HEK293 (cell line): ENCODE measurements around the gene KIF17.

Experiments used
- BCL11B ChIP-seq: fragments of 450-650 bp; formaldehyde crosslinking; IDR thresholded peaks from 2 replicates; pipeline ENCODE4 v1.5.1; 2016; ENCODE audit warnings: low read depth, missing biosample characterization, missing genetic modification characterization
- GLIS1 ChIP-seq: fragments of 450-650 bp; formaldehyde crosslinking; IDR thresholded peaks from 2 replicates; pipeline ENCODE4 v1.5.1; 2016; ENCODE audit warnings: missing biosample characterization, missing genetic modification characterization
- GLIS2 ChIP-seq: fragments of 450-650 bp; formaldehyde crosslinking; IDR thresholded peaks from 2 replicates; pipeline ENCODE4 v1.5.1; 2016; ENCODE audit warnings: missing biosample characterization, missing genetic modification characterization
- KLF8 ChIP-seq: fragments of 450-650 bp; formaldehyde crosslinking; IDR thresholded peaks from 2 replicates; pipeline ENCODE4 v1.5.1; 2016; ENCODE audit warnings: missing biosample characterization, missing genetic modification characterization
- MEIS1 ChIP-seq: sonication (generic); formaldehyde crosslinking; IDR thresholded peaks from 2 replicates; pipeline ENCODE4 v1.8.1; 2022; ENCODE audit warnings: missing genetic modification reagents, mild to moderate bottlenecking, borderline replicate concordance
- PATZ1 ChIP-seq: fragments of 450-650 bp; formaldehyde crosslinking; IDR thresholded peaks from 2 replicates; pipeline ENCODE4 v1.5.1; 2016; ENCODE audit warnings: missing biosample characterization, missing genetic modification characterization
- PRDM1 ChIP-seq: fragments of 450-650 bp; formaldehyde crosslinking; IDR thresholded peaks from 2 replicates; pipeline ENCODE4; 2016; ENCODE audit warnings: missing biosample characterization, missing genetic modification characterization
- PRDM4 ChIP-seq: fragments of 450-650 bp; formaldehyde crosslinking; IDR thresholded peaks from 2 replicates; pipeline ENCODE4 v1.5.1; 2017; ENCODE audit warnings: missing biosample characterization, missing genetic modification characterization
- SCRT2 ChIP-seq: fragments of 450-650 bp; formaldehyde crosslinking; IDR thresholded peaks from 2 replicates; pipeline ENCODE4 v1.5.1; 2016; ENCODE audit warnings: missing biosample characterization, missing genetic modification characterization
- SP2 ChIP-seq: fragments of 450-650 bp; formaldehyde crosslinking; IDR thresholded peaks from 2 replicates; pipeline ENCODE4 v1.5.1; 2016; ENCODE audit warnings: missing biosample characterization, missing genetic modification characterization
- SP7 ChIP-seq: fragments of 450-650 bp; formaldehyde crosslinking; IDR thresholded peaks from 2 replicates; pipeline ENCODE4 v1.5.1; 2016; ENCODE audit warnings: missing biosample characterization, missing genetic modification characterization
- TRIM28 ChIP-seq: IDR thresholded peaks from 2 replicates; pipeline ENCODE4 v1.6.1; 2011; ENCODE audit warnings: low read length, control low read depth, borderline replicate concordance
- ZBTB17 ChIP-seq: fragments of 450-650 bp; formaldehyde crosslinking; IDR thresholded peaks from 2 replicates; pipeline ENCODE4 v1.5.1; 2016; ENCODE audit warnings: missing biosample characterization, missing genetic modification characterization
- ZBTB7A ChIP-seq: fragments of 450-650 bp; formaldehyde crosslinking; IDR thresholded peaks from 2 replicates; pipeline ENCODE4 v1.5.1; 2016; ENCODE audit warnings: low read depth, missing biosample characterization, missing genetic modification characterization
- ZEB2 ChIP-seq: fragments of 450-650 bp; formaldehyde crosslinking; IDR thresholded peaks from 2 replicates; pipeline ENCODE4 v1.5.1; 2016; ENCODE audit warnings: missing biosample characterization, missing genetic modification characterization
- ZFP69B ChIP-seq: fragments of 450-650 bp; formaldehyde crosslinking; IDR thresholded peaks from 2 replicates; pipeline ENCODE4 v1.5.1; 2016; ENCODE audit warnings: missing biosample characterization, missing genetic modification characterization
- ZIC2 ChIP-seq: fragments of 450-650 bp; formaldehyde crosslinking; IDR thresholded peaks from 2 replicates; pipeline ENCODE4 v1.5.1; 2016; ENCODE audit warnings: missing biosample characterization, missing genetic modification characterization
- ZNF132 ChIP-seq: fragments of 450-650 bp; formaldehyde crosslinking; IDR thresholded peaks from 2 replicates; pipeline ENCODE4 v1.5.1; 2017; ENCODE audit warnings: missing biosample characterization, missing genetic modification characterization, borderline replicate concordance
- ZNF140 ChIP-seq: fragments of 450-650 bp; formaldehyde crosslinking; IDR thresholded peaks from 2 replicates; pipeline ENCODE4 v1.5.1; 2016; ENCODE audit warnings: missing biosample characterization, missing genetic modification characterization
- ZNF239 ChIP-seq: fragments of 450-650 bp; formaldehyde crosslinking; IDR thresholded peaks from 2 replicates; pipeline ENCODE4 v1.5.1; 2016; ENCODE audit warnings: missing biosample characterization, missing genetic modification characterization
- ZNF350 ChIP-seq: fragments of 450-650 bp; formaldehyde crosslinking; IDR thresholded peaks from 2 replicates; pipeline ENCODE4 v1.5.0; 2017; ENCODE audit warnings: missing biosample characterization, mild to moderate bottlenecking, missing genetic modification characterization
- ZNF366 ChIP-seq: fragments of 450-650 bp; formaldehyde crosslinking; conservative IDR thresholded peaks from 2 replicates; pipeline ENCODE4 v1.5.1; 2016; ENCODE audit warnings: missing biosample characterization, missing genetic modification characterization
- ZNF433 ChIP-seq: fragments of 450-650 bp; formaldehyde crosslinking; IDR thresholded peaks from 2 replicates; pipeline ENCODE4 v1.5.1; 2016; ENCODE audit warnings: missing biosample characterization, missing genetic modification characterization, low read depth
- ZNF558 ChIP-seq: fragments of 450-650 bp; formaldehyde crosslinking; IDR thresholded peaks from 2 replicates; pipeline ENCODE4 v1.5.1; 2016; ENCODE audit warnings: missing biosample characterization, missing genetic modification characterization
- ZNF600 ChIP-seq: fragments of 450-650 bp; formaldehyde crosslinking; IDR thresholded peaks from 2 replicates; pipeline ENCODE4 v1.5.1; 2016; ENCODE audit warnings: missing biosample characterization, missing genetic modification characterization
- ZNF677 ChIP-seq: fragments of 450-650 bp; IDR thresholded peaks from 2 replicates; pipeline ENCODE4 v1.5.0; 2018; ENCODE audit warnings: missing biosample characterization, mild to moderate bottlenecking, missing genetic modification characterization, moderate library complexity
- ZNF792 ChIP-seq: fragments of 450-650 bp; formaldehyde crosslinking; IDR thresholded peaks from 2 replicates; pipeline ENCODE4 v1.5.1; 2016; ENCODE audit warnings: missing biosample characterization, missing genetic modification characterization
- ZSCAN30 ChIP-seq: fragments of 450-650 bp; IDR thresholded peaks from 2 replicates; pipeline ENCODE4 v1.5.1; 2018; ENCODE audit warnings: missing biosample characterization, mild to moderate bottlenecking, missing genetic modification characterization, moderate library complexity
- TF ChIP-seq, protein P1 (sequence below): fragments of 450-650 bp; formaldehyde crosslinking; IDR thresholded peaks from 2 replicates; pipeline ENCODE4 v1.5.1; 2016; ENCODE audit warnings: missing biosample characterization, missing genetic modification characterization
- TF ChIP-seq, protein P2 (sequence below): fragments of 450-650 bp; formaldehyde crosslinking; IDR thresholded peaks from 2 replicates; pipeline ENCODE4 v1.5.1; 2017; ENCODE audit warnings: missing biosample characterization, missing genetic modification characterization
- TF ChIP-seq, protein P3 (sequence below): fragments of 450-650 bp; formaldehyde crosslinking; IDR thresholded peaks from 2 replicates; pipeline ENCODE4 v1.5.1; 2017; ENCODE audit warnings: missing biosample characterization, missing genetic modification characterization

Gene KIF17

DNA sequence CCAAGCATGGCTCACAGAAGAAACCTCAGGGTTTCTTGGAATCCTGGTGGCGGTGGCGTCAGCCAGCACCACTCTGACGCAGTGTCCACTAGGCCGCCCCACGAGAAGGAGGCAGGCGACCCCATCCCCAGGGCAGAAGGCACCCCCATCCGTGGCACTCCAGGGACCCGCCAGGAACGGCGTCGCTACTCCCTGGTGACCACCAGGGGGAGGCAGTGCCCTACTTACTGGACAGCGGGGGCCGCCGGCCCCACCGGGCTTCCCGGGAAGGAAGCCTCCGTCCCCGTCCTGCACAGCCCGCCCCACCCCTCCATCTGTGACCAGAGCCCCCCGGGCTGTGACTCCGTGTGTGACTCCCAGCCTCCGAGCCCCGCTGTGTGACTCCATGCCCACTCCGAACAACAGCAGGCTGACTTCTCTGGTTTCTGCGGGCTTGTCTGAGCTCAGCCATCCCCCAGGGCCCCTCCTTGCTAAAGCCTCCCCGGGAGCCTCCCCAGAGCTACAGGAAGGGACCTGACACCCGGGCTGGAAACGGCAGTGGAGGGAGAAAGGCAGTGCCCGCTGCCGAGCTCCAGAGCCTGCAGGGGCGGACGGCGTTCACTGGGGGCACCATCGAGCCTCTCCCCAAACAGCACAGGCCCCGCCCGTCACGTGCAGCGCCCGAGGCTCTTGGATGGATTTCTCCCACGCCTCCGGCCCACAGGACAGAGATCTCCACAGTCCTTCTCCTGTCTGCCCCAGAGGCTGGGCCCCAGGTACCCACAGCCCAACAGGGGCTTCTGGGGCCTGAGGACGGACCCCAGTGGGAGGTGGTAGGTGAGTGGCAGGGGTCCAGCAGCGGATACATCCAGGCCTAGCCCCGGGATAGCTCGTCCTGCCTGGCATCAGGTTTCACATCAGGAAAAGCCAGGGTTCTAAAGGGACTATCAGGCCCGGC is 21.1 kb downstream of the KIF17 start (continued):
- TF ChIP-seq, protein P1, sequence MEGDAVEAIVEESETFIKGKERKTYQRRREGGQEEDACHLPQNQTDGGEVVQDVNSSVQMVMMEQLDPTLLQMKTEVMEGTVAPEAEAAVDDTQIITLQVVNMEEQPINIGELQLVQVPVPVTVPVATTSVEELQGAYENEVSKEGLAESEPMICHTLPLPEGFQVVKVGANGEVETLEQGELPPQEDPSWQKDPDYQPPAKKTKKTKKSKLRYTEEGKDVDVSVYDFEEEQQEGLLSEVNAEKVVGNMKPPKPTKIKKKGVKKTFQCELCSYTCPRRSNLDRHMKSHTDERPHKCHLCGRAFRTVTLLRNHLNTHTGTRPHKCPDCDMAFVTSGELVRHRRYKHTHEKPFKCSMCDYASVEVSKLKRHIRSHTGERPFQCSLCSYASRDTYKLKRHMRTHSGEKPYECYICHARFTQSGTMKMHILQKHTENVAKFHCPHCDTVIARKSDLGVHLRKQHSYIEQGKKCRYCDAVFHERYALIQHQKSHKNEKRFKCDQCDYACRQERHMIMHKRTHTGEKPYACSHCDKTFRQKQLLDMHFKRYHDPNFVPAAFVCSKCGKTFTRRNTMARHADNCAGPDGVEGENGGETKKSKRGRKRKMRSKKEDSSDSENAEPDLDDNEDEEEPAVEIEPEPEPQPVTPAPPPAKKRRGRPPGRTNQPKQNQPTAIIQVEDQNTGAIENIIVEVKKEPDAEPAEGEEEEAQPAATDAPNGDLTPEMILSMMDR (tag by site-specific recombination) = peak; percentile 92
- no peak for TF ChIP-seq TRIM28
- TF ChIP-seq ZNF140 (tag by site-specific recombination) = no peak
- TF ChIP-seq ZBTB7A (tag by site-specific recombination) = peak; percentile 86; the same call in 1 of the 2 replicates
- TF ChIP-seq ZFP69B (tag by site-specific recombination) = peak; percentile 96
- peak; percentile 40; the same call in 1 of the 2 replicates for TF ChIP-seq ZNF366 (tag by site-specific recombination)
- TF ChIP-seq ZEB2 = peak; percentile 69; the same call in 1 of the 2 replicates
- TF ChIP-seq ZNF350 (tag by site-specific recombination) = no peak
- TF ChIP-seq ZNF792 (tag by site-specific recombination) = no peak
- TF ChIP-seq GLIS2 (tag by site-specific recombination) = peak; percentile 99
- peak; percentile 97 for TF ChIP-seq ZIC2 (tag by site-specific recombination)
- TF ChIP-seq SP2 (tag by site-specific recombination) = 0 out of 2 replicates have a peak, but pooled peaks have one; percentile 50
- no peak for TF ChIP-seq SCRT2 (tag by site-specific recombination)
- TF ChIP-seq BCL11B (tag by site-specific recombination) = 0 out of 2 replicates have a peak, but pooled peaks have one; percentile 24
- peak; percentile 96 for TF ChIP-seq ZNF600 (tag by site-specific recombination)
- TF ChIP-seq SP7 (tag by site-specific recombination) = peak; percentile 68
- TF ChIP-seq, protein P2, sequence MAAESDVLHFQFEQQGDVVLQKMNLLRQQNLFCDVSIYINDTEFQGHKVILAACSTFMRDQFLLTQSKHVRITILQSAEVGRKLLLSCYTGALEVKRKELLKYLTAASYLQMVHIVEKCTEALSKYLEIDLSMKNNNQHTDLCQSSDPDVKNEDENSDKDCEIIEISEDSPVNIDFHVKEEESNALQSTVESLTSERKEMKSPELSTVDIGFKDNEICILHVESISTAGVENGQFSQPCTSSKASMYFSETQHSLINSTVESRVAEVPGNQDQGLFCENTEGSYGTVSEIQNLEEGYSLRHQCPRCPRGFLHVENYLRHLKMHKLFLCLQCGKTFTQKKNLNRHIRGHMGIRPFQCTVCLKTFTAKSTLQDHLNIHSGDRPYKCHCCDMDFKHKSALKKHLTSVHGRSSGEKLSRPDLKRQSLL (tag by site-specific recombination) = peak; percentile 58
- no peak for TF ChIP-seq ZNF132 (tag by site-specific recombination)
- no peak for TF ChIP-seq ZNF433 (tag by site-specific recombination)
- TF ChIP-seq PRDM1 (tag by site-specific recombination) = 0 out of 2 replicates have a peak, but pooled peaks have one; percentile 6
- TF ChIP-seq ZSCAN30 (tag by site-specific recombination) = peak; percentile 75
- TF ChIP-seq ZNF558 = no peak
- TF ChIP-seq MEIS1 (CRISPR knock-in tag) = no peak
- TF ChIP-seq PRDM4 (tag by site-specific recombination) = 0 out of 2 replicates have a peak, but pooled peaks have one; percentile 34
- TF ChIP-seq ZNF677 (tag by site-specific recombination) = no peak; the same call in 1 of the 2 replicates
- TF ChIP-seq, protein P3, sequence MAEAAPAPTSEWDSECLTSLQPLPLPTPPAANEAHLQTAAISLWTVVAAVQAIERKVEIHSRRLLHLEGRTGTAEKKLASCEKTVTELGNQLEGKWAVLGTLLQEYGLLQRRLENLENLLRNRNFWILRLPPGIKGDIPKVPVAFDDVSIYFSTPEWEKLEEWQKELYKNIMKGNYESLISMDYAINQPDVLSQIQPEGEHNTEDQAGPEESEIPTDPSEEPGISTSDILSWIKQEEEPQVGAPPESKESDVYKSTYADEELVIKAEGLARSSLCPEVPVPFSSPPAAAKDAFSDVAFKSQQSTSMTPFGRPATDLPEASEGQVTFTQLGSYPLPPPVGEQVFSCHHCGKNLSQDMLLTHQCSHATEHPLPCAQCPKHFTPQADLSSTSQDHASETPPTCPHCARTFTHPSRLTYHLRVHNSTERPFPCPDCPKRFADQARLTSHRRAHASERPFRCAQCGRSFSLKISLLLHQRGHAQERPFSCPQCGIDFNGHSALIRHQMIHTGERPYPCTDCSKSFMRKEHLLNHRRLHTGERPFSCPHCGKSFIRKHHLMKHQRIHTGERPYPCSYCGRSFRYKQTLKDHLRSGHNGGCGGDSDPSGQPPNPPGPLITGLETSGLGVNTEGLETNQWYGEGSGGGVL (tag by site-specific recombination) = peak; percentile 62
- peak; percentile 77 for TF ChIP-seq ZBTB17 (tag by site-specific recombination)
- peak; percentile 99 for TF ChIP-seq PATZ1 (tag by site-specific recombination)
- peak; percentile 83 for TF ChIP-seq KLF8 (tag by site-specific recombination)
- TF ChIP-seq GLIS1 (tag by site-specific recombination) = peak; percentile 96
- TF ChIP-seq ZNF239 (tag by site-specific recombination) = no peak
